ENCODE results near the gene MOXD1.

The MOXD1 gene

GRCh38 chr6:132298344-132298949, 102.8 kb downstream of the MOXD1 start:
- TF ChIP-seq POU2F2 (IDR thresholded peaks at IDR 0.05; ENCODE audit: low read depth, low read length) (no peak), SPI1 (IDR thresholded peaks at IDR 0.05; ENCODE audit: low read depth, low read length) (no peak), TAF1 (IDR thresholded peaks at IDR 0.05; ENCODE audit: low read depth, low read length) (no peak), POLR2A (IDR thresholded peaks at IDR 0.05; ENCODE audit: low read depth, low read length) (no peak), PAX5 (IDR thresholded peaks at IDR 0.05; ENCODE audit: insufficient read depth, low read length, severe bottlenecking) (no peak), POLR2AphosphoS5 (IDR thresholded peaks at IDR 0.05; ENCODE audit: low read depth, low read length) (no peak)
- peak; percentile 41 for FAIRE-seq
- no peak for DNase-seq (ENCODE audit: insufficient read length, low spot score)

- no peak for FAIRE-seq
- TF ChIP-seq TAF1 (IDR thresholded peaks at IDR 0.05; ENCODE audit: low read depth, low read length) (no peak), POLR2AphosphoS5 (IDR thresholded peaks at IDR 0.05; ENCODE audit: low read depth, low read length) (no peak), POLR2A (IDR thresholded peaks at IDR 0.05; ENCODE audit: low read depth, low read length) (no peak)
- no peak for DNase-seq (ENCODE audit: insufficient read length, low spot score)
Measured at GRCh38 chr6:132289756-132290155, 111.5 kb downstream of the MOXD1 start.

- FAIRE-seq (no peak), DNase-seq (ENCODE audit: insufficient read length, low spot score) (no peak)
- no peak for TF ChIP-seq SPI1 (IDR thresholded peaks at IDR 0.05; ENCODE audit: low read depth, low read length)
- no peak for TF ChIP-seq PAX5 (IDR thresholded peaks at IDR 0.05; ENCODE audit: insufficient read depth, low read length, severe bottlenecking)
- TF ChIP-seq POU2F2 (IDR thresholded peaks at IDR 0.05; ENCODE audit: low read depth, low read length) = no peak
- TF ChIP-seq POLR2AphosphoS5 (IDR thresholded peaks at IDR 0.05; ENCODE audit: low read depth, low read length) = no peak
- no peak for TF ChIP-seq POLR2A (IDR thresholded peaks at IDR 0.05; ENCODE audit: low read depth, low read length)
Measured at GRCh38 chr6:132287101-132287500, 114.2 kb downstream of the MOXD1 start.

- TF ChIP-seq PAX5 (IDR thresholded peaks at IDR 0.05; ENCODE audit: insufficient read depth, low read length, severe bottlenecking) (no peak), POLR2A (IDR thresholded peaks at IDR 0.05; ENCODE audit: low read depth, low read length) (no peak), TAF1 (IDR thresholded peaks at IDR 0.05; ENCODE audit: low read depth, low read length) (no peak), SPI1 (IDR thresholded peaks at IDR 0.05; ENCODE audit: low read depth, low read length) (no peak), POU2F2 (IDR thresholded peaks at IDR 0.05; ENCODE audit: low read depth, low read length) (no peak), POLR2AphosphoS5 (IDR thresholded peaks at IDR 0.05; ENCODE audit: low read depth, low read length) (no peak)
- FAIRE-seq = no peak
- no peak for DNase-seq (ENCODE audit: insufficient read length, low spot score)
Measured at GRCh38 chr6:132286298-132287019, 114.8 kb downstream of the MOXD1 start.

- FAIRE-seq (no peak), DNase-seq (ENCODE audit: insufficient read length, low spot score) (no peak)
- no peak for TF ChIP-seq PAX5 (IDR thresholded peaks at IDR 0.05; ENCODE audit: insufficient read depth, low read length, severe bottlenecking)
- TF ChIP-seq TAF1 (IDR thresholded peaks at IDR 0.05; ENCODE audit: low read depth, low read length) = no peak
- TF ChIP-seq POU2F2 (IDR thresholded peaks at IDR 0.05; ENCODE audit: low read depth, low read length) = no peak
- TF ChIP-seq POLR2AphosphoS5 (IDR thresholded peaks at IDR 0.05; ENCODE audit: low read depth, low read length) = no peak
- no peak for TF ChIP-seq POLR2A (IDR thresholded peaks at IDR 0.05; ENCODE audit: low read depth, low read length)
- no peak for TF ChIP-seq SPI1 (IDR thresholded peaks at IDR 0.05; ENCODE audit: low read depth, low read length)
Measured at GRCh38 chr6:132285004-132285780, 116.1 kb downstream of the MOXD1 start.

- DNase-seq (ENCODE audit: insufficient read length, low spot score) (no peak), FAIRE-seq (no peak)
- TF ChIP-seq POLR2AphosphoS5 (IDR thresholded peaks at IDR 0.05; ENCODE audit: low read depth, low read length) = no peak
- no peak for TF ChIP-seq PAX5 (IDR thresholded peaks at IDR 0.05; ENCODE audit: insufficient read depth, low read length, severe bottlenecking)
- no peak for TF ChIP-seq POU2F2 (IDR thresholded peaks at IDR 0.05; ENCODE audit: low read depth, low read length)
- TF ChIP-seq SPI1 (IDR thresholded peaks at IDR 0.05; ENCODE audit: low read depth, low read length) = no peak
- no peak for TF ChIP-seq POLR2A (IDR thresholded peaks at IDR 0.05; ENCODE audit: low read depth, low read length)
- no peak for TF ChIP-seq TAF1 (IDR thresholded peaks at IDR 0.05; ENCODE audit: low read depth, low read length)
Measured at GRCh38 chr6:132282696-132283095, 118.6 kb downstream of the MOXD1 start.

GRCh38 chr6:132280436-132280835, 120.8 kb downstream of the MOXD1 start:
- DNase-seq (ENCODE audit: insufficient read length, low spot score) (no peak), FAIRE-seq (no peak)
- TF ChIP-seq POLR2A (IDR thresholded peaks at IDR 0.05; ENCODE audit: low read depth, low read length) = no peak
- TF ChIP-seq POU2F2 (IDR thresholded peaks at IDR 0.05; ENCODE audit: low read depth, low read length) = no peak
- no peak for TF ChIP-seq POLR2AphosphoS5 (IDR thresholded peaks at IDR 0.05; ENCODE audit: low read depth, low read length)
- no peak for TF ChIP-seq SPI1 (IDR thresholded peaks at IDR 0.05; ENCODE audit: low read depth, low read length)
- TF ChIP-seq PAX5 (IDR thresholded peaks at IDR 0.05; ENCODE audit: insufficient read depth, low read length, severe bottlenecking) = no peak
- TF ChIP-seq TAF1 (IDR thresholded peaks at IDR 0.05; ENCODE audit: low read depth, low read length) = no peak

GRCh38 chr6:132279592-132280139, 121.6 kb downstream of the MOXD1 start:
- DNase-seq (ENCODE audit: insufficient read length, low spot score) (peak; percentile 15), FAIRE-seq (peak; percentile 95)
- TF ChIP-seq PAX5 (IDR thresholded peaks at IDR 0.05; ENCODE audit: insufficient read depth, low read length, severe bottlenecking) (no peak), POLR2AphosphoS5 (IDR thresholded peaks at IDR 0.05; ENCODE audit: low read depth, low read length) (no peak), POLR2A (IDR thresholded peaks at IDR 0.05; ENCODE audit: low read depth, low read length) (no peak), SPI1 (IDR thresholded peaks at IDR 0.05; ENCODE audit: low read depth, low read length) (no peak), TAF1 (IDR thresholded peaks at IDR 0.05; ENCODE audit: low read depth, low read length) (no peak), POU2F2 (IDR thresholded peaks at IDR 0.05; ENCODE audit: low read depth, low read length) (no peak)
